Measurements from ENCODE around the gene BCL2L13. TPM values are rescaled to one million over a fixed set of nuclear protein-coding genes. Genes with fewer than 3 reads are reported as not detected.
A peak's percentile ranks its signal among the peaks of the same experiment; 100 is the strongest.

The BCL2L13 gene
- total and polyA plus RNA-seq, 8 donors, result 30.5 to 38.9 (median 34.6) TPM

GRCh38 chr22:17655289-17655688 lies 16.7 kb downstream of the BCL2L13 start:
- no peak for TF ChIP-seq CTCF (IDR thresholded peaks at IDR 0.05)
- no peak overlapping the region for H3K4me3 ChIP-seq
- no peaks in the 10 kb centered on the region for H3K9me3 ChIP-seq
- ATAC-seq, result peak; percentile 78
- peaks cover 0 to 14% of the 10 kb centered on the region in 2 donors for H3K4me1 ChIP-seq
- intact Hi-C loops (cut with DNase I), result no loop called here
- peaks cover 0 to 45% of the 10 kb centered on the region in 2 donors for H3K36me3 ChIP-seq
- no peaks in the 10 kb centered on the region for H3K27me3 ChIP-seq
- DNase-seq, result peak in 1 of 4 donors; percentile 66
- peak overlapping the region in 1 of 2 donors; percentile 69 for H3K27ac ChIP-seq

- H3K4me3 ChIP-seq, result no peak overlapping the region
- intact Hi-C loops (cut with DNase I), result no loop called here
These were observed 18.4 kb downstream of the BCL2L13 start for GRCh38 chr22:17656870-17657395.

GRCh38 chr22:17664414-17665055 lies 26.0 kb downstream of the BCL2L13 start:
- Histone ChIP-seq H3K36me3 (peaks cover 0 to 62% of the 10 kb centered on the region in 2 donors), H3K27me3 (no peaks in the 10 kb centered on the region), H3K9me3 (peaks cover 0 to 7% of the 10 kb centered on the region in 2 donors), H3K4me1 (peaks cover 0 to 13% of the 10 kb centered on the region in 2 donors), H3K4me3 (no peak overlapping the region), H3K27ac (peak overlapping the region in 1 of 2 donors; percentile 30)
- intact Hi-C loops (cut with DNase I), result no loop called here
- DNase-seq, result no peak
- TF ChIP-seq CTCF (IDR thresholded peaks at IDR 0.05), result no peak
- no peak for ATAC-seq

More at GRCh38 chr22:17656870-17657395, 18.4 kb downstream of the BCL2L13 start:
- ATAC-seq (no peak), DNase-seq (no peak)
- peaks cover 0 to 14% of the 10 kb centered on the region in 2 donors for H3K4me1 ChIP-seq
- peaks cover 0 to 61% of the 10 kb centered on the region in 2 donors for H3K36me3 ChIP-seq
- no peaks in the 10 kb centered on the region for H3K27me3 ChIP-seq
- H3K9me3 ChIP-seq, result no peaks in the 10 kb centered on the region
- H3K27ac ChIP-seq, result no peak overlapping the region
- TF ChIP-seq CTCF (IDR thresholded peaks at IDR 0.05), result no peak

GRCh38 chr22:17665248-17665647 lies 26.7 kb downstream of the BCL2L13 start:
- DNase-seq, result no peak
- intact Hi-C loops (cut with DNase I), result no loop called here

More at GRCh38 chr22:17665248-17665647, 26.7 kb downstream of the BCL2L13 start:
- H3K9me3 ChIP-seq, result peaks cover 0 to 7% of the 10 kb centered on the region in 2 donors
- no peak for ATAC-seq
- peak overlapping the region in 1 of 2 donors; percentile 30 for H3K27ac ChIP-seq
- no peak overlapping the region for H3K4me3 ChIP-seq
- no peak for TF ChIP-seq CTCF (IDR thresholded peaks at IDR 0.05)
- H3K36me3 ChIP-seq, result peaks cover 0 to 54% of the 10 kb centered on the region in 2 donors
- H3K4me1 ChIP-seq, result peaks cover 0 to 13% of the 10 kb centered on the region in 2 donors
- H3K27me3 ChIP-seq, result no peaks in the 10 kb centered on the region
